ENCODE measurements around the gene SIDT2.

Gene SIDT2

GRCh38 chr11:117189941-117190544, 11.5 kb downstream of the SIDT2 start:
- Mint-ChIP-seq H3K27me3 (ENCODE audit: low read depth, poor library complexity) (peaks cover 9% of the 10 kb centered on the region), H3K4me3 (no peak overlapping the region), H3K9me3 (no peaks in the 10 kb centered on the region), H3K36me3 (ENCODE audit: low read depth) (peaks cover 5% of the 10 kb centered on the region), H3K4me1 (peaks cover 27% of the 10 kb centered on the region), H3K27ac (no peak overlapping the region)
- TF ChIP-seq, protein P1, sequence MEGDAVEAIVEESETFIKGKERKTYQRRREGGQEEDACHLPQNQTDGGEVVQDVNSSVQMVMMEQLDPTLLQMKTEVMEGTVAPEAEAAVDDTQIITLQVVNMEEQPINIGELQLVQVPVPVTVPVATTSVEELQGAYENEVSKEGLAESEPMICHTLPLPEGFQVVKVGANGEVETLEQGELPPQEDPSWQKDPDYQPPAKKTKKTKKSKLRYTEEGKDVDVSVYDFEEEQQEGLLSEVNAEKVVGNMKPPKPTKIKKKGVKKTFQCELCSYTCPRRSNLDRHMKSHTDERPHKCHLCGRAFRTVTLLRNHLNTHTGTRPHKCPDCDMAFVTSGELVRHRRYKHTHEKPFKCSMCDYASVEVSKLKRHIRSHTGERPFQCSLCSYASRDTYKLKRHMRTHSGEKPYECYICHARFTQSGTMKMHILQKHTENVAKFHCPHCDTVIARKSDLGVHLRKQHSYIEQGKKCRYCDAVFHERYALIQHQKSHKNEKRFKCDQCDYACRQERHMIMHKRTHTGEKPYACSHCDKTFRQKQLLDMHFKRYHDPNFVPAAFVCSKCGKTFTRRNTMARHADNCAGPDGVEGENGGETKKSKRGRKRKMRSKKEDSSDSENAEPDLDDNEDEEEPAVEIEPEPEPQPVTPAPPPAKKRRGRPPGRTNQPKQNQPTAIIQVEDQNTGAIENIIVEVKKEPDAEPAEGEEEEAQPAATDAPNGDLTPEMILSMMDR (IDR thresholded peaks at IDR 0.05) = no peak
- DNase-seq = no peak

DNA sequence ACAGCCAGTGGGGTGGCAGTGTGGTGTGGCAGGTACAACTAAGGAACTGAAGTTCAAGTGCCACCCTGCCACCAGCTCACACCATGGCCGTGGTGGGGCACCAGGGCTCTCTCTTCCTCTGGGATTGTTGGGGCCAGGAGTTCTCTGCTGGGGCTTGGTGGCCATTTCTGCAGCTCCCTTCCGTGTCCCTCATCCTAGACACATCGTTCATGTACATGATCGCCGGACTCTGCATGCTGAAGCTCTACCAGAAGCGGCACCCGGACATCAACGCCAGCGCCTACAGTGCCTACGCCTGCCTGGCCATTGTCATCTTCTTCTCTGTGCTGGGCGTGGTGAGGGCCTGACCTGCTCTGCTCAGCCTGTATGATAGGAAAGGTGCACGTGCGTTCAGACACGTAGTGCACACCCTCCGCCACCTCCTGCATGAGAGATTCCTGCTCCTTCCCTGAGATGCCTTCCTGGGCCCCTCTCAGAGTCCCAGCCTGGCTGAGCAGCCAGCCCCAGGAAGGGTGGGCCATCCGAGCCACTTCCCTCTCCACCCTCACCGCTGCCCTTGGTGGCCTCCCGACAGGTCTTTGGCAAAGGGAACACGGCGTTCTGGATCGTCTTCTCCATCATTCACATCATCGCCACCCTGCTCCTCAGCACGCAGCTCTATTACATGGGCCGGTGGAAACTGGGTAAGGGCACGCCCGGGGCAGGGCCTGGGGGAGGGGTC, 13.3 kb downstream of the SIDT2 start:
- Mint-ChIP-seq H3K4me3 (no peak overlapping the region), H3K27ac (no peak overlapping the region), H3K9me3 (no peaks in the 10 kb centered on the region), H3K27me3 (ENCODE audit: low read depth, poor library complexity) (peaks cover 5% of the 10 kb centered on the region), H3K4me1 (peaks cover 14% of the 10 kb centered on the region), H3K36me3 (ENCODE audit: low read depth) (peaks cover 5% of the 10 kb centered on the region)
- TF ChIP-seq, protein P1 (IDR thresholded peaks at IDR 0.05) = no peak
- DNase-seq = no peak

- TF ChIP-seq, protein P1 (IDR thresholded peaks at IDR 0.05) = no peak
- Mint-ChIP-seq H3K9me3 (no peaks in the 10 kb centered on the region), H3K4me1 (peaks cover 9% of the 10 kb centered on the region), H3K27ac (no peak overlapping the region), H3K27me3 (ENCODE audit: low read depth, poor library complexity) (peaks cover 2% of the 10 kb centered on the region), H3K4me3 (no peak overlapping the region), H3K36me3 (ENCODE audit: low read depth) (no peaks in the 10 kb centered on the region)
- no peak for DNase-seq
These were observed 13.9 kb downstream of the SIDT2 start for GRCh38 chr11:117192401-117192875.

DNA sequence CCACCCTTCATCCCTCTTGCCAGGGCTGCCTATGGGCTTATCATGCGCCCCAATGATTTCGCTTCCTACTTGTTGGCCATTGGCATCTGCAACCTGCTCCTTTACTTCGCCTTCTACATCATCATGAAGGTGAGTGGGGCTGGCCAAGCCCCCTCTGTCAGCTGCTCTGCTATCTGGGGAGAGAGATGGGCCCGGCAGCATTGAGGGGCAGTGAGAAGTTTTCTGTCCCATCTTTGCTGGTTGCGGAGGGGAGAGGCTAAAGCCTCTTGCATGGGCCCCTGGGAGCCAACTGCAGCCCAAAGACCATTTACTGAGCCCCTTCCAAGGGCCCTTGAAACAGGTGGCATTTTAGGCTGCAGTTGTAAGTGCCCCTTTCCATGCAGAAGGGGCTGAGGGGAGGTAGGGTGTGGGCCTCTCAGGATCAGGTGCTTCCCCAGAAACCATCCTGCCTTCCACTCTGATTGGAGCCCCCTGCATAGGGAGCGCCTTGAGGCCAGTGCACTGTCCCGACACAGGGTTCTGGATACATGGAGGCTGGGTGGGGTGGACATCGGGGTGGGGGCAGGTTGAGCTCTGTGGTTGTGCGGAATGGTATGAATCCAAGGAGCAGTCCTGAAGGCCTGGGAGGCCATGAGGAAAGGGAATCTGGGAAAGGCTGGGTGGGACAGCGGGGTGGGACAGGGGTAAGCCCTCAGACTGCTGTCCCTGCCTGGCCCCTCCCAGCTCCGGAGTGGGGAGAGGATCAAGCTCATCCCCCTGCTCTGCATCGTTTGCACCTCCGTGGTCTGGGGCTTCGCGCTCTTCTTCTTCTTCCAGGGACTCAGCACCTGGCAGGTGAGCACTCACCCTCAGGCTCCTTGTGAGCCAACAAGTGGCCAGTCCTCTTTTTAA, 14.8 kb downstream of the SIDT2 start:
- Mint-ChIP-seq H3K4me3 (no peak overlapping the region), H3K36me3 (ENCODE audit: low read depth) (no peaks in the 10 kb centered on the region), H3K9me3 (no peaks in the 10 kb centered on the region), H3K4me1 (peaks cover 10% of the 10 kb centered on the region), H3K27me3 (ENCODE audit: low read depth, poor library complexity) (peaks cover 2% of the 10 kb centered on the region), H3K27ac (no peak overlapping the region)
- TF ChIP-seq, protein P1 (IDR thresholded peaks at IDR 0.05) = no peak
- DNase-seq = no peak

DNA sequence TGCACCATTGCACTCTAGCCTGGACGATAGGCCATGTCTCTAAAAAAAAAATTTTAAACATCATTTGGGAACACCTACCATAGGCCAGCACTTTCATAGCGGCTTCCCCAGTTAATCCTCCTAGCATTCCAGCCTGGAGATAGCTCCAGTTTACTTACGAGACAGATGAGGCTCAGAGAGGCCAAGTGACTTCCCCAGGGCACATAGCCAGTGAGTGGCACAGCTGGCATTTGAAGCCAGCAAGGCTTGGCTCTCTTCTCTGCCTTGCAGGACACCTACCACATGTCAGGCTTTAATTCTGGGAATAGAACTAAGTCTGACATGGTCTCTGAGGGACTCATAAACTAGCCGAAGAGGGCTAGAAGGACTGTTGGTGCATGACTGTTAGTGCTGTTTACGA, 15.7 kb downstream of the SIDT2 start:
- H3K27ac Mint-ChIP-seq = no peak overlapping the region
- peaks cover 2% of the 10 kb centered on the region for H3K27me3 Mint-ChIP-seq (ENCODE audit: low read depth, poor library complexity)
- no peak for DNase-seq
- H3K36me3 Mint-ChIP-seq (ENCODE audit: low read depth) = no peaks in the 10 kb centered on the region
- no peak overlapping the region for H3K4me3 Mint-ChIP-seq
- TF ChIP-seq, protein P1 (IDR thresholded peaks at IDR 0.05) = no peak
- H3K4me1 Mint-ChIP-seq = peaks cover 19% of the 10 kb centered on the region
- no peaks in the 10 kb centered on the region for H3K9me3 Mint-ChIP-seq

Data from nephron progenitor cell (in vitro differentiated cells).